Measurements from ENCODE around the gene MRPL43.

MRPL43 gene

GRCh38 chr10:101002456-101002855 lies 15.2 kb upstream of the MRPL43 start:
- no peak for DNase-seq (ENCODE audit: low spot score)

- no peak for DNase-seq (ENCODE audit: low spot score)
Measured at GRCh38 chr10:101001659-101002035, 14.3 kb upstream of the MRPL43 start.

DNA sequence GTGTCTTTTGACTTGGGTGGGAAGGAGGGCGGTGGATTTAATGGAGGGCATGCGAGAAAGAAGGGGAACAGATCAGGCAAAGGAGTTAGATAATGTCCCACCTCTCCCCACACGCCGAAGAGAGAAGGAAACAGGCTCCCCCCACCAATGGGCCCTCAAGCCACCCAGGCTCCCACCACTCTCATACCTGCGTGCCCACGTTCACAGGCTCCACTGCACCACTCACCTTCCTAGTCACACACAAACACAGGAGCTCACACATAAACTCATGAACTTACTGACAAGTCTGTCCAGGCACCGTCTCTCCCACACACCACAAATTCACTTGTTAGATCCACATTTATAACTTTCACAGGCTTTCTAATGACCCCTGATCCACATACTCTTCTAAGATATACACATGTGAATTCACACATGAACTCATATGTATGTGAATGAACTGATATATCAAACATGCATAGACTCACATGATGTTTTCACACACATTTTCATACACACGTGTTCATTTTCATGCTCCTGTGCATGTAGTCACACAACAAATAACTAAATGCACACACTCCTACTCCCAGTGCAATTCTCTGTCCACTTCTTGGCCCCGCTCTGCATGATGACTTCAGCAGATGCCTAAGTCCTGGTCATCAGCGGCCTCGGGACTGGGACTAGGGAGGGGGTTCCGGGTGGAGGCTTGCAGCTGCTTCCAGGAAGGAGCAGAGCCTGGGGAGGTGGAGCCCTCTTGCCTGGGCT lies 13.8 kb upstream of the MRPL43 start:
- peak; percentile 93 for DNase-seq (ENCODE audit: low spot score)

DNA sequence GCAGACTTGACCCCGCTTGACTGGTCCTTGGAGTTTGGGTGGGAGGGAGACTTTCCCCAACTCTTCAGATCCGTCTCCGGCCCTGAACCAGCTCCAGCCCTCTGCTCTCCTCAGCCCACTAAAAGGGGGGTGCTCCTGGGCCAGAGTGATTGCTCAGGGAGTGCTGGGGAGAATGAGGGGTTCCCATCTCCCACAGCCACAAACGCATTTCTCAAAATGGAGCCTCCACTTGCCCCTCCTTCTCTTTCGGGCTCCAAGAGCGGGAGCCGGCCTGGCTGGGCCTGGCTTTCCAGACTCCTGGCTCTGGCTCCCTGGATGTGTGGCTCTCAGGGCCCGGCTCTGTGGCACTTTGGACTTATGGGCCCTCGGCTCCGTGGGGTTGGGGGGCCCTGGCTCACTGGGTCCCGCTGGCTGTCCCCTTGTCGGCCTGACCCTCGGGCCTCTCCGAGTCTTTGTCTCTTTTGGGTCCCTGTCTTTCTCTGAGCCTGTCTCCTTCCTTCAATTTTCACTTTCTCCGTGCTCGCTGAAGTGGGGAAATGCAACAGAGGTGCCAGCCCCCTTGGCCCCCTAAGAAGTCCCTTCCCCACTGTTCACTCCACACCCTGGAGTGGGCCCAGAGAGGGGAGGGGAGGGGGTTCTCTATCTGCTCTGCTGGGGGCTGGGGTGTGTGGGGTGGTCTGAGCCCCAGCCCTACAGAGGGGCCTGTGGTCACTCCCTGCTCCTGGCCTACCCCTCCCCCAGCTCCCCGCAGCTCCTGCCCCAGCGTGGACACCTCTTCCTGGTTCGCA lies 13.0 kb upstream of the MRPL43 start:
- DNase-seq (ENCODE audit: low spot score), result peak; percentile 48

DNA sequence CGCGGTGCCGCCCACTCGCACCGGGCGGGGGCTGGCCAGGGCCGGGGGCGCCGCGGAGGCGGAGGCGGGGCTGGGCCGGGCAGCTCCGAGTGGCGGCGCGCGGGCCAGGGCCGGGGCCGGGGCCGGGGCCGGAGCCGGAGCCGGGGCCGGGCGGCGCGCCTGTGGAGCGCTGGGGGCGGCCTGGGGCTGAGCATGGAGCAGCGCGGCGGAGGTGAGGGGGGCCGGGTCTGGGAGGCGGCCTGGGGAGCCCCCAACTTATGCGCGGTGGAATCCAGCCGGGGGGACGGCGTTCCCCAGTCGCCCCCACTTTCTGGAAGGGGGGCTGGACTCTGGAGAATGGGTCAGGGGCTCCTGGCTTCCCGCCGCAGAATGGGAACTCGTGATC lies 12.4 kb upstream of the MRPL43 start, which contains the start of gene LZTS2:
Gene LZTS2, plus strand, starts transcription at position 67 of the 385 bp plus-strand sequence. CDS start 2,731 bp downstream, outside the sequence.
- DNase-seq (ENCODE audit: low spot score), result no peak

GRCh38 chr10:100998991-100999741 lies 11.9 kb upstream of the MRPL43 start:
- DNase-seq (ENCODE audit: low spot score), result peak; percentile 92

DNA sequence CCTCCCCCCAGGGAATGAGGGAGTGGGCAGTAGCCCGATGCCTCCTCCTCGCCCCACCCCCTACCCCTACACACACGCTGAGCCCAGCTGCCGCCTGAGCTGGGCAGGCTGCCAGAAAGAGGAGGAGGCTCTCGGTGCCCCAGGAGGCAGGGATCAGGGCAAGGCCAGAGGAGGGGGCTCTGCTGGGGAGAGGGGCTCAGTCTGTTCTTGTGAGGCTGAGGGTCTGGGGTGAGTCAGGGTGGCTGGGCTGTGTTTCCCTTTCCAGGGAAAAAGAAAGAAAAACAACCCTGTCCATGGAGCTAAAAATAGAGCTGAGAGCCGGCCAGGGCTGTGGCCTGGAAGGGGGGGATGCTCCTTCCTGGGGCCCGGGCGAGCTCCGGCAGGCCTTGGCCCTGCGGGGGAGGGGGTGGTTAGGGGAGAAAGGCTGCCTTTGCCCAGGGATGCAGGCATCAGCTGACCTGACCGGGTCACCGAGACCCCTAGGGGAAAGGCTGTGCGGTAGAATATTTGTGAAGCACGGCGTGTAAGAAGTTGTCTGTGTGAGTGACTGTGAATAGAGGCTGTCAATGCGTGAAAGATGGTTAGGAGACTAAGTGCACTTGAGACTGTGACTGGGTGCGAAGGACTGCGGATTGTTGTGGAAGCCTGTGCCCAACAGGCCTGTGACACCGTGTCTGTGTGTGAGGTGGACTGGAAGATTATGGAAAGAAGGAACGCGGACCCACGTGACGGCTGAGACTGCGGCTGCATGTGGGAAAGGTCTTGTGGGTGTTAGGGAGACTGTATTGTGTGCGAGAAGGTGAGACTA lies 11.1 kb upstream of the MRPL43 start:
- DNase-seq (ENCODE audit: low spot score), result peak; percentile 92

DNA sequence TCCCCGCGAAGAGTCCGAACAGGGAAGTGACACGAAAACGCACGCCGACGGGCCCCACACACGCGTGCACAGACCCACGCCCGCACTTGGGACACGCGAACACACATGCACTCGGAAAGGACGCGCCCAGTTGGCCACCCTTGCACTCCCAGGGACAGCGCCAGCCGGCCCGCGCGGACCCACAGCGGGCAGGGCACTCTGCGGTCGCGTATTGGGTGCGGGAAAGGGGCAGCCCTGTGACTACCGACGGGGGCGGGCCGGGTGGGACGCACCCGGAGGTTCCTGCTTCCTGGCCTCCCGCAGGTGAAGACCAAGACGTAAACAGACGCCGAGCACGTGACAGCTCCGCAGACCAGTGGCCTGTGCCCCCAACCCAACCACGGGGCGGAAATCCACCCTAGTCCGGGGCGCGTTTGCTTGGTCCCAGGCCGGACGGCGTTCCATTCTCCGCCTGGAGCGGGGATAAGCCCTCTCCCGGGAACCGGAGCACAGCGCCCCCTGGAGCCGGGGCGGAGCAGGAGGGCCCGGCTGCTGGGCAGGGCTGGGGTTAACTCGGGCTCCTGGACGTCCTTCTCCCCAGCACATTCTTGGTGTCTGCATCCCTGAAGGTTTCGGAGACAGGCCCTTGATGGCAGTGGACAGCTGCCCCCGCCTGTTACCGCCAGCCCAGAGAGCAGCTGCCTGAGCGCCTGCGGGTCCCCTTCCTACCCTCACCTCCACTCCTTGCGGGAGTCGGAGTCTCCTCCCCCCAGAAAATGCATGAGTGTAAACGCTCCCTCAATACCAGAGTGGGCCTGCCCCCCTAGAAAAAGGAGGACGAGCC lies 10.3 kb upstream of the MRPL43 start:
- peak; percentile 92 for DNase-seq (ENCODE audit: low spot score)

DNA sequence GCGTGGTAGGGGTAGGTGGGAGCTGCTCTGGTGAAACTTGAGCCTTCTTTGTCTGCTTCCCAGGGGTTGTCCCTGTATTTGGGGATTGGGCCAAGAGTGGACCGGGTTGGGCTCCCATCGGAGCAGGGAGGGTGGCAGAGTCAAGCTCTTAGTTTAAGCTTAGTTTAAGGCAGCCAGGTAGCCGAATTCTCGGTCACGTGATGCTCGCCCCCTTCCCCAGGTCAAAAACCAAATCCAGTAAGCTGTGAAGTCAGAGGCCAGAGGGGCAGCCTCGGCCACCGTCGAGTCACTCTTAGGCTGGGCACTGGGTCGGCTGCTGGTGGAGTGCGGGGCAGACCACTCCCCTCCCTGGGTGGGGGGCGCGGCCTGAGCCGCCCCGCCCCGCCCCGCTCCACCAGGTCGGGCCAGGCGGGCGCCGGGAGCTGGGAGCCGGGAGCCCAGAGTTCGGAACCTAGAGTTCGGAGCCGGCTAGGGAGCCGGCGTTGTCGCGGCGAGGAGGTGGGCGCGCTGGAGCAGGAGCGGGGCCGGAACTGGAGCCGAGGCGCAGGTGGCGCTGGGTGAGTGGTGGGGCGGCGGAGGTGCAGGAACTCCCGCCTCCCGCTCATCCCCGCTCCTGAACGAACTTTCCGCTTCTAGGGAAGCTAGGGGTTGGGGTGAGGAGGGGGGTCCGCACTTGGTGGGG lies 9.5 kb upstream of the MRPL43 start:
- peak; percentile 48 for DNase-seq (ENCODE audit: low spot score)

- no peak for DNase-seq (ENCODE audit: low spot score)
Measured at GRCh38 chr10:100995181-100995580, 7.9 kb upstream of the MRPL43 start.

DNA sequence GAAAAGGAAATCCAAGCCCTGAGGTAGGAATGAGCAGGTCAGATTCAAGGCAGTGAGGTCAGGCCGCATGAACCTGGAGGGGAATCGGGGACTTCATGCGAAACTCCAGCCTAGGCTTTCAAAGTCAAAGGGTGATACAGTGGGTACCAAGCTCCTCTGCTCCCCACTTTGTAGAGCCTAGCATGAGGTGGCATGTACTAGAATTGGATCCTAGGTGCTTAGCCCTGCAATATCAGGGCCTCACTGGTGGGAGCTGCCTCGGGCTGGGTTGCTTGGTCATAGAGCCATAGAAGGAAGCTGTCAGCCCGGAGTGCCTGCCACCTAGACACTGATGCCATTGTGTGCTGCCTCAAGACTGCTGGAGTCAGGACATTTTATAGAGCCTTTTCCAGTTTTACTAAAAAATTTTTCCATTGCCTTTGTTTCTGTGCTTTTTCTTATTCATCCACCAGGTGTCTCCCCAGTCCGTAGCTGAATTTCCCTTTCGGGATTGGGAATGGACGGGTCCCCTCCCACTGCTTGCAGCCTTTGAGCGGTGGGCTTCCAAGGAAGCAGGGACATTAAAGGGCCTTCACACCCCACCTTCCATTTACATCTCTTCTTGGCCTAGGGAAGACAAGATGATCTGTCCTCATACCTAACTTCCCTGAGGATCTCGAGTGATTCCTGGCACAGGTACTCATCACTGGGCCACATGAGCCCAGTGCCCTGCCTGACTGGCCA lies 6.8 kb upstream of the MRPL43 start:
- DNase-seq (ENCODE audit: low spot score), result peak; percentile 62

- DNase-seq (ENCODE audit: low spot score), result no peak
Measured at GRCh38 chr10:100989088-100989487, 1.8 kb upstream of the MRPL43 start.

DNA sequence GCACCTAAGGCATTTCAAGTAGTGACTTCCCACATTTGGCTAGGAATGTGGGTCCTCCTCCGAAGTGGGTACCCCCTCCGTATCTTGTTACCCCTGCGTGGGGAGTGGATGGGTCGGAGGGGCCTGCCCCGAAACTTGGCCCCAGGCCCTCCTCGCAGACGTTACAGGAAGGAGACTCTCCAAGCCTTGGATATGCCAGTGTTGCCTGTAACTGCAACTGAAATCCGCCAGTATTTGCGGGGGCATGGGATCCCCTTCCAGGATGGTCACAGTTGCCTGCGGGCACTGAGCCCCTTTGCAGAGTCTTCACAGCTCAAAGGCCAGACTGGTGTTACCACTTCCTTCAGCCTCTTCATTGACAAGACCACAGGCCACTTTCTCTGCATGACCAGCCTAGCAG lies 869 bp upstream of the MRPL43 start:
- DNase-seq (ENCODE audit: low spot score), result no peak

DNA sequence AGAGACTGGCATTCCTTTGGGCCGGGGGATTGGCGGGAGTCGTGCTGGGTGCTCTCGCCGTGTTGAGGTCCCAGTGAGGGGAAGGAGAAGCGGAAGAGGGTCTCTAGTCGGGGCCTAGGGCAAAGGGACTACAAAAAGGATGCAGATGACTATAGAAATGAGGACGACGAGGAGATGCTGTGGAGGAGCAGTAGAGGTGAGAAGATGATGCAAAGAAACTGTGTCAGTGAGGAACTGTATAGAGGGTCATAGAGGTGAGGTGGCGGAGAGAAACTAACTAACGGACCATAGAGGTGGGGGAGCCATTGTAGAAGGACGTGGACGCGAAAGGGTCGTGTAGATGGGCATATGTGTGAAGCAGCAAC lies 370 bp upstream of the MRPL43 start:
- DNase-seq (ENCODE audit: low spot score), result no peak

GRCh38 chr10:100986623-100986951 lies 710 bp downstream of the MRPL43 start:
- no peak for DNase-seq (ENCODE audit: low spot score)

GRCh38 chr10:100985336-100985735 lies 2.0 kb downstream of the MRPL43 start:
- no peak for DNase-seq (ENCODE audit: low spot score)

DNA sequence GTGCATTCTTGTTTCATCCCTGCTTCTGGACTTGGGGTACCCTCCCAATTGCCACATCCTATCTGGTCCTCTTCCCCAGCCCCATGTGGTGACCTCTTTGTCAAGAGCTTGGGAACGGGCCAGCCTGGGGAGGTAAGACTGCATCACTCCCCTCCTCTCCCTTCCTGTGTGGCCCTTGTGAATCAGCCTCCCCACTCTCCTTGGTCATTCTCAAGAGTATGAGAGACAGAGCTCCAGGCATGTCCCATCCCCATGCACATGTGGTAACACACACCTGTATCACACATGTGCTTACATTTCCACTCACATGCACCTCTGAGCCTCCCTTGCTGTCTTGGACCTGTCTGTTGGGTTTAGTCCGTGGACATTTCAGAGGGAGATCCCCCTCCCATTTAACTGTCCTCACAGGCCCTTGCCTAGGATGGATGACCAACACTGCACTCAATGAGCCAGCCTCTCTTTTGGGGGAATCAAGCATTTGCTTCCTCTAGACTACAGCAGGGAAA lies 2.6 kb downstream of the MRPL43 start:
- no peak for DNase-seq (ENCODE audit: low spot score)

DNA sequence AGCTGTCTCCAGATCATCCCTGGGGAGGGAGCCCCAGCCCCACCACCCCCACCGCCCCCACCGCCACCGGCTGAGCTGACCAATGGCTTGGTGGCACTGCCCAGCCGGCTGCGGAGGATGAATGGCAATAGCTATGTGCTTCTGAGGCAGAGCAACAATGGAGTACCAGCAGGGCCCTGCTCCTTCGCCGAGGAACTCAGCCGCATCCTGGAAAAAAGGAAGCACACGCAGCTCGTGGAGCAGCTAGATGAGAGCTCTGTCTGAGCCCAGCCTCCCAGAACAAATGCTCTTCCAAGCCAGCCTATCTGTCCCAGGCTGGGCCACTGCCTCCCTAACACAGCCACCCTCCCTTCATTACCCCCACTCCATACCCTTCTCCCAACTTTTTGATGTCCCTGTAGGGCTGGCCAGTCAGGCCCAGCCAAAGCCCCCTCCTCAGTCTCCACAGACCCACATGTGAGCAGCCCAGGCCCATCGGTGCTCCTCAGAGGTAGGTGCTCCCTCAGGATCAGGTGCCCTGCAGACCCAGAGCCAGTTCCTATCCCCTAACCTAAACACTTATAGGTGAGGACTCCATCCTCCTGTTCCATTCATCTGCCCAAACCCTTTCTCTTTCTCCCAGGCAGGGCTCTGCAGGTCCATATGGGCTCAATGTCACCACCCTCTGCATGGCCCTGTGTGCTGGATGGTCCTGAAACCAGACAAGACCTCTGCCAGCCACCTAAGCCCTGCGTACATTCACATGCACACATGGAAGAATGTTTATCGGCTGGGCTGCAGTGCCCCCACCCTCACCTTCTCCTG lies 3.2 kb downstream of the MRPL43 start:
- no peak for DNase-seq (ENCODE audit: low spot score)
